Ecto neural progenitor cell (in vitro differentiated cells): ENCODE results near the gene TTC3.

Experiments used
- DNase-seq: peaks from one replicate; pipeline ENCODE4 v3.0.0-alpha.2; 2018; ENCODE audit warnings: low spot score

Gene TTC3

DNA sequence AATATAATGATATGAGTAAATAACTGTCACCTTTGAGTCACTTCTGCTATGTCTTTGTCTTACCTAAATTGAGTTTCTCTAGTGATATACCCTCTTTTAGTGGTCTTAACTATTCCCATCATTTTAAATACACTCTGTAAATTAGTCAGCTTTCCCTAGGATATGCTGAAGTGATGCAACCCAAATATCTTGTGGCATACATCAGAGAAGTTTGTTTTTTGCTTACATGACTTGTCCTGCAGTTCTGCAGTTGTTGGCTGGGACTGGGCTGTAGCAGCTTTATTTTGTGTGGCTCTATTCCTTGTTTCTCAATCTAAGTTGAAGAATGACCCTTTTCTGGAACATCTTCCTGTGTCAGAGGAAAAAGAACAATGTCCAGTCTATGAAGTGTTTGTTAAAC lies 76.4 kb downstream of the TTC3 start:
- DNase-seq: no peak

GRCh38 chr21:37153196-37153934 lies 80.3 kb downstream of the TTC3 start:
- DNase-seq: no peak

GRCh38 chr21:37153935-37154350 lies 80.9 kb downstream of the TTC3 start:
- DNase-seq: no peak

DNA sequence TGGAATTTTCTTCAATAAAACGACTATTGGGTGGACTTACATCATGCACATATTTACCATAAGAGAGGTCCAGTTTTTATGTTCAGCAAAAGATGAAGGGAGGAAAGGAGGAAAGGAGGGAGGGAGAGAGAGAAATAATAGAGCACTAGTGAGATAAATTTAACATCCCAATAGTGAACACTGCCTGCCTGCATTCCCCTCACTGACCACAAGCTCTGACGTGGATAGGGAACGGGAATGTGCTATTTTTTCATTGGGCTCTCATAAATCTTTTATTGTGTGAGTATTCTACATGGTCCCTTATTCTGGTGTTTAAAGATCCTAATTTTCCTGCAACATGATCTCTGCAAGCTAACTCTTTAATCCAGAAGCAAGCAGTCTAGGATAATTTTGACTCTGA lies 82.1 kb downstream of the TTC3 start:
- DNase-seq: no peak

- DNase-seq: no peak
These were observed 84.9 kb downstream of the TTC3 start for GRCh38 chr21:37157938-37158337.

GRCh38 chr21:37159053-37159776 lies 86.2 kb downstream of the TTC3 start:
- DNase-seq: no peak

DNA sequence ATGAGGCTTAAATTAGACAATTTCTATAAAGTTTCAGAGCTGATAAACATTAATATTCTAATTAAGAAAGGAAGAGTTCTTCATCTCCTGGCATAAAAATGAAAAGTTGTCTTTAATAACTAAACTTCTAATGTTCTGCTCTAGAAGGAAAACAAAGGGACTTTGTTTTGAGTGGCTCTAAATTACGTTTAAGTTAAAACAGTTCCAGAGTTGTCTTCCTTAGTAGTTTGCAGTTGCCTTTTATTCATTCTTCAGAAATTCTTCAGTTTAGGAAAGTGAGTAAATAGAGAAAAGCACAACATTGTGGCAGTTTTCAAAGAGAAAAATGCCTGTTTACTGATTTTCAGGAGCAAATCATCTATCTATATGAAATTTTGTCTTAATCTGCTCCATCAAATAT lies 86.9 kb downstream of the TTC3 start:
- no peak for DNase-seq

- no peak for DNase-seq
These were observed 91.7 kb downstream of the TTC3 start for GRCh38 chr21:37164742-37165141.

DNA sequence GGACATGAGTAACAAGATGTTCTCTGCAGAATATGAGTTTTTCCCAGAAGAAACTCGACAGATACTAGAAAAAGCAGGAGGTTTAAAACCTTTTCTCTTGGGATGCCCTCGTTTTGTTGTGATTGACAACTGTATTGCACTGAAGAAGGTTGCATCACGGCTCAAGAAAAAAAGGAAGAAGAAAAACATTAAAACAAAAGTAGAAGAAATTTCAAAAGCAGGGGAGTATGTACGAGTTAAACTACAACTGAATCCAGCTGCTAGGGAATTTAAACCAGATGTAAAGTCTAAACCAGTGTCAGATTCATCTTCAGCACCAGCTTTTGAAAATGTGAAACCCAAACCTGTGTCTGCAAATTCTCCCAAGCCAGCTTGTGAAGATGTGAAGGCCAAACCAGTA lies 92.5 kb downstream of the TTC3 start:
- no peak for DNase-seq

GRCh38 chr21:37166733-37167132 lies 93.7 kb downstream of the TTC3 start:
- DNase-seq: no peak

- no peak for DNase-seq
These were observed 95.6 kb downstream of the TTC3 start for GRCh38 chr21:37168666-37169065.

DNA sequence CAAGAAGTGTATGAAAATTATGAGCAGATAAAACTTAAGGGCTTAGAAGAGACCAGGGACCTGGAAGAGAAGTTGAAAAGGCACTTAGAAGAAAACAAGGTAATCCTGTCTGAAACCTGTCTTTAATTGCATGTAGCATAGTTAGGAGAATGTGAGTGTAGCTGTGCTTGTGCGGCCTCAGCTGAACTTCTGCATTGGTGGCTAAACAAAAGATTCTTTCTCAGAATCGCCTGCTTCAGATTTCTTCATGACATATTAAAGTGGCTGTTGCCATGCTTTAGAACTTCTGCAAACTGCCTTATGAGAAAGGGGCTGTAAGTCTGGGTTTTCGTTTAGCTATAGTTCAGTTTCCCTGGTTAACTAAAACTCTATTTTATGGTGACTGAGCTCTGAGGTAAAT lies 99.6 kb downstream of the TTC3 start:
- DNase-seq: no peak

DNA sequence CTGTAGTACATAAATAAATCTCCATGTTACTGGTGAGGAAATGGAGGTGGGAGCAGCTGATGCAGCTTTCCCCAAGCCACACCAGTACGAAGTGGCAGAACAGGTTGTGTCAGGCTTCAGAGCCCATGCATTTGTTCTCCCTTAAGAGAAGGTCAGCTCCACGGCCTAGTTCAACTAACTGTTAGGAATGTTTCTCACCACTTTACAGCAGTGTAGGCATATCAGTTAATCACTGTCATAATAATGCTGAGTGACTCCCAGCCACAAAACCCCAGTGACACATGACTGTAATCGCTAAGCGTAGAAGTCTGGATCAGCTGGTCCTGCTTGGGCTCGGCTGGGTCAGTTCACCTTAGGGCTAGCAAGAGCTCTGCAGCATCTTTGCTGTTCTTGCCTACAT lies 103.7 kb downstream of the TTC3 start:
- no peak for DNase-seq

DNA sequence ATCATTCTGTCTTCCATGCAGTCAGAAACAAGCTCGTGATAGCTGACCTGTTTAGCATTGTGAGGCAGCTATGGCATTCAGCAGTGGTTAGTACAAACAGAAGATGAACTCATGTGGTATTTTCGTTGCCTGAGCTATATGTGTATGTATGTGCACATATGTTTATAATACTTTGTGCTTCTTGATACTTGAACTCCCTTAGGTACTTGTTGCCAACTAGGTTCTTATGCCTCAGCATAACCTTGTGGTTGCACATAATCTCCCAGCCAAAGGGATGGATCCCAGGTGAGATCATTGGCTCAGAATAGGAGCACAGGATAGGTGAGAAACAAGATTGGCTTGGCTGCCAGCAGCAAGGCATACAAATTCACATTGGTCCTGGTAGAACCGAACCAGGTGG lies 108.0 kb downstream of the TTC3 start:
- DNase-seq: no peak

DNA sequence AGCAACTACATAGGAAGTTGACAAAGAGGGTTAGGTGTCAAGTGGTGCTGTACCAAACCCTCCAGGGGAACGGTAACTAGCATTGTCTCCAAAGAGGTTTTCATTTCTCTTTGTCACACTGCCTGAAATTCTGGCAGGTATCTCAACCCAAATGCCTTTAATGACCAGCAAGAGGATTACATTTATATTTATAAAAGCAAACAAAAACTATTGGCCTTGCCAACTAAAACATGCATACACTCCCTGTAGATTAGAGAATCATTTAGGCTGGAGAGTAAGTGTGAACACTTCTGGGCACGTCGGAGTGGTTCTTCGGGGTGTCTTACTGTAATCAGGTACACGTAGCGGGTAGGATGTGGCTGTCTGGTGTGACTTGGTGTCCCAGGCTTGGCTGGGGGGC lies 109.2 kb downstream of the TTC3 start:
- no peak for DNase-seq

DNA sequence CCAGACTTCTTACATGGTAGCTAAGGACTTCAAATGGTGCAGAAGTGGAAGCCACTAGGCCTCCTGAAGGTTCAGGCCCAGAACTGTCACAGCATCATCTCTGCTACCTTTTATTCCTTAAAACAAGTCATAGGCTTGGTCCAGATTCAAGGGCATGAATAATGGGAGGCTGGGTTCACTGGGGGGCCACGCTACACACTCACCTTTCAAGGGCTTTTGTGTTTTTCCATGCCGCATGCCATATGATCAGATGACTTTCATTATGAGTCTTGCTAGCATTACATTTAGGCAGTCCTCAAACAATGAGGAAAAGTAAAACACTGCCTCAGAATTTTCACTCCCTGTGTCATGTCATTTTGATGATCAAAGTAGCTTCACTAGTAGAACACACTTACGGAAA lies 110.7 kb downstream of the TTC3 start:
- no peak for DNase-seq

DNA sequence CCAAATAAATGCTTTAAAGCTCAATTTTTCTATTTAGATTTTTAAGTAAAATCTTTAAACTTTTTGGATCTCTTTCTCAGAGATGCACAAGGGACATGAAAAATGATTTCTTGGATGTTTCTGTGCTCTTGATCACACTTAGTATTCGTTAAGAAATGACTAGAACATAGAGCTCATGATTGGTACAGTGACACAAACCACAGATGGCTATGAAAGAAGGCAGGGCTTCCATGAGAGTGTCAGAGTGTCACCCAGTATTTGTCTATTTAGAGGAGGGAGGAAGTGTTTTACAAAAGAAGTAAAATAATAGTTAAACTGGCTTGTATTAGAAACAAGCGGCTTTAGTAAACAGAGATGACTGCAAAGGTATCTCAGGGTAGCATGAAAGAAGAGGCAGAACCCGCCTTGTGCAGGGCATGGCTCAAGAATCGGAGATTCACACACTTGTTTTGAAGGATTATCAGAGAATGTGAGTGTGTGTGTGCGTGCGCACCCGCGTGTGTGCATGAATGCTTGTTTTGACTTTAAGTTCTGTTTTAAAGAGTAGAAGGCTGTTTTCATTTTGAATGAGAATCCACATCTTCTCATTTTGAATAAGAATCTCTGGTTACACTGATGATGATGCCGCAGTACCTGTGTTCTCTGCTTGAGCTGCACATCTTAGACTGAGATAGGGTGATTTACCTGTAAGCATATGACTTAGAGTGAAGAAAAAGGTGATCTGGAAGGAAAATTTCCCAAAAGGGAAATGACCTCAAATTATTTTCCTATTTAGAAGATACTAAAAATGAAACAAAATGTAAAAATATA lies 111.9 kb downstream of the TTC3 start:
- DNase-seq: no peak

GRCh38 chr21:37186983-37187382 lies 113.9 kb downstream of the TTC3 start:
- DNase-seq: no peak

DNA sequence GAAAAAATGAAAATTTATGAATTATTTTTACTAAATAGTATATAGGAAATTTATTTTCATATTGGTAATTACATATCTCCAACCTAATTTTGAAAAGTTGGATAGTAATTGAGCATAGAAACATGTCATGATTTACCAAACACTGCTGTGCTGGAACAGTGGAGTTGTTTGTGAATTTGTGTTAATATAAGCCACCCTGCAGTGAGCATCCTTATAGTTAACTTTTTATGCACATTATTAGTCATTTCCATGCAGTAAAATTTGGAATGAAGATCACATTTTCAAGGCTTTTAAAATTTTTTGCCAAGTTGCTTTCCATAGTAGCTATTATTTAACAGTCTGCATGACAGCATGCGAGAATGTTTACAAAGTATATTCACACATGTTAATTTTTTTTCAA lies 115.8 kb downstream of the TTC3 start:
- DNase-seq: no peak

DNA sequence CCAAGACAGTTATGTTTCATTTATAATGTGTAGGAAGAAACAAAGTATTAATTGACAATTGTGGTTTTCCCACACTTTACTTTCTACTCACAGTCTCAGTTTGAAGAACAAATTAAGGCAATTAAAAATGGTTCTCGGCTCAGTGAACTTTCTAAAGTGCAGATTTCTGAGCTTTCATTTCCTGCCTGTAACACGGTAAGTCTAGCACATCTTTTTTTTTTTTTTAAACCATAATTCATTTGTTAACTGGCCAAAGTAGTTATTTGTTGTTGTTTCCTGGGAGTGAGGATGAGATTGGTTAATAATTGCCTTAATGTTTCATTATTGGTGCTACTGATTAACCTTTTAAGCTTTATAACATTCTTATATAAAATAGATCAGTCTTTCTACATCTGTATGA lies 119.0 kb downstream of the TTC3 start:
- DNase-seq: no peak

GRCh38 chr21:37193006-37193405 lies 120.0 kb downstream of the TTC3 start:
- DNase-seq: no peak

DNA sequence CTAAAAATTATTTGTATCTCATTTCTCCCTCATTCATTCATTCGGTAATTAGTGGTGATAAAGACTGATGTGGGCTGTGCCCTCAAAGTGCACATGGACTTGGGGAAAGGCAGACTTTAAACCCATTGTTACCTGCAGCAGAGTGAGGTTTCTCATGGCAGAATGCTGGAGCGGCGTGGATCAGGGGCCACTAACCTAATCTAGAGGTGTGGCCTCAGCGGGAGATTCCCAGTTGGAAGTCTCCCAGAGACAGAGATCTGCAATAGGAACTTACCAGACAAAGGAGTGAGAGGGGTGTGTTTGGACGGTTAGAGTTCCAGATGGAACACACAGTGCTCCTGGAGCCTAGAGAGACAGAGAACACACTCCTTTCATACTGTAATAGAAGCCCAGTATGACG lies 120.6 kb downstream of the TTC3 start:
- DNase-seq: no peak

DNA sequence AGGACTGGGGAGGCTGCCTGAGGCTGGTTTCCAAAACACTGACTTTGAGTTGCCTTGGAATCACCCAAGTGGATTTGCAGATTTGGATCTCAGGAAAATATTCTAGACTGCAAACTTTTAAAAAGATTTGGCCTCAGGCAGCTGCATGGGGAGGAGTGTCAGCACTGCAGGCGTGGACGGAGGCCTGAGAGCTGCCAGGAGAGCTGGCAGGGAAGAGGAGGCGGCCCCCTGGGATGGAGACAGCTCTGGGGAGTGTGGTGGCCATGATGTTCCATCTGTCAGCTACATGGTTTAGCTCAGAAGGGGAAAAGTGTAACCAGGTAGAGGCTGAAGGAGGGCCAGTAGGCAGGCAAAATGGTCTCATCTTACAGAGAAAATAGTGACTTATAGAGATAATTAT lies 122.0 kb downstream of the TTC3 start:
- DNase-seq: no peak
